Measurements from ENCODE around the gene GADD45B.

DNA sequence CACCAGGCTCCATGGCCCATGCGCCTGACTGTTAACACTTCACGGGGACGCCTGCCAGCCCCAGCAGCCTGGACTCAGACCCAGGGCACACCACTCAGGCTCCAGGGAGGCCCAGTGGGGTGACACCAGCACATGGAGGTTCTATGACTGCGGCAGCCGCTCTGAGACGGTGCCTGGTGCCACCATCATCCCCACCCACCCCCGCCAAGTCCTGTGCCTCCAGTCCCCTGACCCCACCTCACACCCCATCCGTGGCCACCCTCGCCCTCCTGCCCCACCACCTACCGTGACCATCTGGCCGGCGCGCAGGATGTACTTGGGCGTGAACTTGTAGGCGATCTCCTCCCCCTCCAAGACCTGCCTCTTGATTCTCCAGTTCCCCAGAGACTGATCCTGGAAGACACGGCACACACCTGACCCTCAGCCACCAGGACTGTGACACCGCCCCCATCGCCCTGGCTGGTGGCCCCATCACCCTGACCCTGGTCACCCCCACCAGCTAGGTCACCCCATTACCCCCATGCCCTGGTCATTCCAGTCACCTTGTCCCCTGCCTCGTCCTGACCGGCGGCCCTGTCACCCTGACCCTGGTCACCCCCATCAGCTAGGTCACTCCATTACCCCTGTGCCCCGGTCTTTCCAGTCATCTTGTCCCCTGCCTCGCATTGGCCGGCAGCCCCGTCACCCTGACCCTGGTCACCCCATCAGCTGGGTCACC lies 43.6 kb upstream of the GADD45B start:
- TF ChIP-seq EZH2 (IDR thresholded peaks at IDR 0.05) (no peak), POLR2AphosphoS5 (IDR thresholded peaks at IDR 0.05; ENCODE audit: borderline replicate concordance, low read depth, low read length) (no peak), FOXP2 (optimal IDR thresholded peaks at IDR 0.05; ENCODE audit: control extremely low read depth, extremely low read length, insufficient read depth) (no peak)

Data from SK-N-MC (cell line).